OCI-LY7 (cell line): ENCODE results near the gene FEZF2. TPM values are rescaled to one million over a fixed set of nuclear protein-coding genes. Genes with fewer than 3 reads are reported as not detected.

Source experiments
- BruUV-seq: library from RNA; stranded (reverse); fragments of 400-500 nt; replicated peaks from 2 replicates; lab custom pipeline; 2021; lab: Mats Ljungman, UMichigan
- CTCF ChIA-PET: fragments of 300-600 bp; sonication (Branson Sonifier 250); formaldehyde crosslinking; loops from one replicate; lab custom pipeline; 2022; ENCODE audit warnings: antibody characterized with exemption; ENCODE audit not compliant: unreplicated experiment; lab: Charles Lee
- POLR2A ChIA-PET: fragments of 300-600 bp; sonication (Branson Sonifier 250); formaldehyde crosslinking; loops from one replicate; lab custom pipeline; 2022; ENCODE audit warnings: antibody characterized with exemption; lab: Charles Lee
- DNase-seq: peaks from one replicate; pipeline ENCODE4 v3.0.0-alpha.2; 2015; ENCODE audit warnings: low spot score
- H2AFZ ChIP-seq: fragments of 200-600 bp; sonication (generic), shearing (Covaris generic); 2 replicates; pipeline ENCODE4 v1.6.1; 2014; ENCODE audit warnings: mild to moderate bottlenecking, antibody characterized with exemption, low read length, moderate library complexity
- H3K27ac ChIP-seq: fragments of 200-600 bp; sonication (generic); 2 replicates; pipeline ENCODE4 v1.5.1; 2014; ENCODE audit warnings: mixed run types, low read depth, mild to moderate bottlenecking, moderate library complexity, low read length, inconsistent platforms; ENCODE audit not compliant: poor library complexity, severe bottlenecking
- H3K36me3 ChIP-seq: fragments of 200-600 bp; sonication (generic); 2 replicates; pipeline ENCODE4 v1.6.1; 2014; ENCODE audit warnings: mild to moderate bottlenecking, antibody characterized with exemption, low read length, moderate library complexity, mixed read lengths; ENCODE audit not compliant: insufficient read depth
- H3K4me1 ChIP-seq: fragments of 200-600 bp; sonication (generic); 2 replicates; pipeline ENCODE4 v1.5.1; 2014; ENCODE audit warnings: mild to moderate bottlenecking, low read length; ENCODE audit not compliant: insufficient read depth, poor library complexity, severe bottlenecking
- H3K4me2 ChIP-seq: fragments of 200-600 bp; sonication (generic); 2 replicates; pipeline ENCODE4 v1.6.1; 2014; ENCODE audit warnings: mild to moderate bottlenecking, low read length
- H3K4me3 ChIP-seq: fragments of 200-600 bp; sonication (generic); 2 replicates; pipeline ENCODE4 v1.5.1; 2014; ENCODE audit warnings: mild to moderate bottlenecking, low read depth, low read length; ENCODE audit not compliant: poor library complexity, severe bottlenecking
- H3K79me2 ChIP-seq: fragments of 200-600 bp; sonication (generic); 2 replicates; pipeline ENCODE4 v1.6.1; 2016; ENCODE audit warnings: low read depth, mild to moderate bottlenecking, low read length, moderate library complexity, mixed read lengths; ENCODE audit not compliant: insufficient read depth
- H3K9me2 ChIP-seq: fragments of 200-600 bp; sonication (generic); 2 replicates; pipeline ENCODE4 v1.6.1; 2016; ENCODE audit warnings: mild to moderate bottlenecking, low read length, mixed read lengths; ENCODE audit not compliant: insufficient read depth
- H3K9me3 ChIP-seq: fragments of 200-600 bp; sonication (generic); 2 replicates; pipeline ENCODE4 v1.6.1; 2014; ENCODE audit warnings: mild to moderate bottlenecking, mixed run types, low read length, mixed read lengths
- H4K20me1 ChIP-seq: fragments of 200-600 bp; sonication (generic); 2 replicates; pipeline ENCODE4 v1.6.1; 2014; ENCODE audit warnings: mild to moderate bottlenecking, antibody characterized with exemption, low read length, moderate library complexity, mixed read lengths; ENCODE audit not compliant: insufficient read depth
- CTCF ChIP-seq: fragments of 200-600 bp; sonication (generic); conservative IDR thresholded peaks from 2 replicates; pipeline ENCODE4 v1.5.1; 2014; ENCODE audit warnings: mild to moderate bottlenecking, antibody characterized with exemption, low read length, moderate library complexity, mixed read lengths
- EZH2phosphoT487 ChIP-seq: fragments of 200-600 bp; sonication (generic); IDR thresholded peaks from 2 replicates; pipeline ENCODE4 v1.6.1; 2018; ENCODE audit warnings: low read depth, borderline replicate concordance, mild to moderate bottlenecking, mixed run types, antibody characterized with exemption, low read length, moderate library complexity, mixed read lengths
- intact Hi-C: fragments of 100-400 bp; cut with micrococcal nuclease; formaldehyde crosslinking; loops from one replicate; pipeline ENCODE4 v1.10.0; 2022; ENCODE audit not compliant: unreplicated experiment
- total RNA-seq, 2 experiments: library from RNA; depleted of rRNA in 1 of 2; stranded (reverse); fragments of >200 nt in 1 of 2; shearing (Covaris generic) in 1 of 2; gene quantifications; 2 replicates each; pipeline ENCODE4 v1.2.3, GENCODE V29; 2014 to 2022

The FEZF2 gene
- total RNA-seq, 2 experiments from 2014 or later, result not detected

GRCh38 chr3:62406945-62407344, 33.6 kb upstream of the FEZF2 start:
- ChIA-PET POLR2A (interaction anchor here (1.0 kb wide), 1 partner anchor 11 kb away, joined by 3 read pairs; no protein-coding TSS in a partner anchor), CTCF (no interaction called here)
- no peaks in the 10 kb centered on the region for H3K9me2 ChIP-seq
- TF ChIP-seq EZH2phosphoT487, result no peak
- TF ChIP-seq CTCF, result no peak
- no peak overlapping the region for H3K4me3 ChIP-seq
- H4K20me1 ChIP-seq, result no peaks in the 10 kb centered on the region
- no peak overlapping the region for H3K27ac ChIP-seq
- intact Hi-C loops, result no loop called here
- no peak overlapping the region for H2AFZ ChIP-seq
- H3K4me1 ChIP-seq, result no peaks in the 10 kb centered on the region
- no peaks in the 10 kb centered on the region for H3K36me3 ChIP-seq
- no peaks in the 10 kb centered on the region for H3K9me3 ChIP-seq
- no peaks in the 10 kb centered on the region for H3K79me2 ChIP-seq
- BruUV-seq, result no TSS peak
- no peak for DNase-seq
- H3K4me2 ChIP-seq, result no peak overlapping the region

- POLR2A ChIA-PET, result no interaction called here
- no TSS peak for BruUV-seq
- no peaks in the 10 kb centered on the region for H3K9me3 ChIP-seq
- TF ChIP-seq CTCF (no peak), EZH2phosphoT487 (no peak)
- H4K20me1 ChIP-seq, result no peaks in the 10 kb centered on the region
- H2AFZ ChIP-seq, result no peak overlapping the region
- no peaks in the 10 kb centered on the region for H3K36me3 ChIP-seq
- DNase-seq, result no peak
- no peaks in the 10 kb centered on the region for H3K4me1 ChIP-seq
- H3K9me2 ChIP-seq, result no peaks in the 10 kb centered on the region
- no peaks in the 10 kb centered on the region for H3K79me2 ChIP-seq
- no peak overlapping the region for H3K4me2 ChIP-seq
- no peak overlapping the region for H3K27ac ChIP-seq
- no peak overlapping the region for H3K4me3 ChIP-seq
- intact Hi-C loops, result no loop called here
- CTCF ChIA-PET, result no interaction called here
These were observed 32.2 kb upstream of the FEZF2 start for GRCh38 chr3:62405566-62405965.

GRCh38 chr3:62405135-62405534, 31.8 kb upstream of the FEZF2 start:
- intact Hi-C loops, result no loop called here
- CTCF ChIA-PET, result no interaction called here
- H3K4me1 ChIP-seq, result no peaks in the 10 kb centered on the region
- H3K27ac ChIP-seq, result no peak overlapping the region
- H3K79me2 ChIP-seq, result no peaks in the 10 kb centered on the region
- DNase-seq, result no peak
- no peak overlapping the region for H3K4me3 ChIP-seq
- no TSS peak for BruUV-seq
- H3K36me3 ChIP-seq, result no peaks in the 10 kb centered on the region
- no peaks in the 10 kb centered on the region for H3K9me2 ChIP-seq
- H3K4me2 ChIP-seq, result no peak overlapping the region
- TF ChIP-seq EZH2phosphoT487, result no peak
- TF ChIP-seq CTCF, result no peak
- no peak overlapping the region for H2AFZ ChIP-seq
- POLR2A ChIA-PET, result interaction anchor here (0.5 kb wide), 1 partner anchor 1935 kb away, joined by 6 read pairs; no protein-coding TSS in a partner anchor
- H3K9me3 ChIP-seq, result no peaks in the 10 kb centered on the region
- H4K20me1 ChIP-seq, result no peaks in the 10 kb centered on the region
